PC-9 (cell line): ENCODE results near the gene YEATS2. TPM values are rescaled to one million over a fixed set of nuclear protein-coding genes. Genes with fewer than 3 reads are reported as not detected.

Source experiments
- BruUV-seq: library from RNA; stranded (reverse); fragments of 400-500 nt; replicated peaks from 2 replicates; lab custom pipeline; 2021; lab: Mats Ljungman, UMichigan
- CTCF ChIA-PET: fragments of 300-600 bp; sonication (Branson Sonifier 250); formaldehyde crosslinking; loops from one replicate; lab custom pipeline; 2022; ENCODE audit warnings: antibody characterized with exemption; lab: Charles Lee
- POLR2A ChIA-PET: fragments of 300-600 bp; sonication (Branson Sonifier 250); formaldehyde crosslinking; loops from one replicate; lab custom pipeline; 2022; ENCODE audit warnings: antibody characterized with exemption; ENCODE audit not compliant: unreplicated experiment; lab: Charles Lee
- DNase-seq, 2 experiments: peaks; one replicate each; pipeline versions ENCODE4 v3.0.0 to v3.0.0-alpha.2; 2015 to 2022; ENCODE audit warnings: mixed read lengths in 1 of 2
- H2AFZ ChIP-seq: fragments of 200-600 bp; sonication (generic); 2 replicates; pipeline ENCODE4 v1.8.1; 2017; ENCODE audit warnings: antibody characterized with exemption
- H3F3A ChIP-seq: fragments of 200-600 bp; sonication (generic); 2 replicates; pipeline ENCODE4 v1.8.1; 2017; ENCODE audit warnings: antibody characterized with exemption, mild to moderate bottlenecking, low read depth; ENCODE audit not compliant: insufficient read depth
- H3K27ac ChIP-seq: fragments of 200-600 bp; sonication (generic); 2 replicates; pipeline ENCODE4 v1.6.1; 2016; ENCODE audit warnings: mixed run types
- H3K27me3 ChIP-seq: fragments of 200-600 bp; sonication (generic); 2 replicates; pipeline ENCODE4 v1.6.1; 2016; ENCODE audit warnings: low read depth, mixed run types; ENCODE audit not compliant: insufficient read depth
- H3K36me3 ChIP-seq: fragments of 200-600 bp; sonication (generic); 2 replicates; pipeline ENCODE4 v1.6.1; 2016; ENCODE audit warnings: low read depth, mixed run types
- H3K4me1 ChIP-seq: fragments of 200-600 bp; sonication (generic); replicated peaks from 2 replicates; pipeline ENCODE4 v1.6.1; 2016; ENCODE audit warnings: mixed run types; ENCODE audit not compliant: insufficient read depth
- H3K4me2 ChIP-seq: fragments of 200-600 bp; sonication (generic); 2 replicates; pipeline ENCODE4 v1.6.1; 2017; ENCODE audit warnings: mixed run types
- H3K4me3 ChIP-seq: fragments of 200-600 bp; sonication (generic); 2 replicates; pipeline ENCODE4 v1.6.1; 2016; ENCODE audit warnings: mixed run types
- H3K79me2 ChIP-seq: fragments of 200-600 bp; sonication (generic); 2 replicates; pipeline ENCODE4 v1.6.1; 2017; ENCODE audit warnings: low read depth, mixed run types
- H3K9me2 ChIP-seq: fragments of 200-600 bp; sonication (generic); 2 replicates; pipeline ENCODE4 v1.8.1; 2017; ENCODE audit warnings: mild to moderate bottlenecking; ENCODE audit not compliant: insufficient read depth
- H3K9me3 ChIP-seq: fragments of 200-600 bp; sonication (generic); 2 replicates; pipeline ENCODE4 v1.8.1; 2016; ENCODE audit warnings: low read depth; ENCODE audit not compliant: insufficient read depth
- H4K20me1 ChIP-seq: fragments of 200-600 bp; sonication (generic); 2 replicates; pipeline ENCODE4 v1.8.1; 2017; ENCODE audit not compliant: insufficient read depth
- EZH2 ChIP-seq: fragments of 200-600 bp; sonication (generic); IDR thresholded peaks from 2 replicates; pipeline ENCODE4 v1.8.0; 2017; ENCODE audit warnings: antibody characterized with exemption, low read depth
- intact Hi-C: fragments of 100-400 bp; cut with micrococcal nuclease; formaldehyde crosslinking; loops from one replicate; pipeline ENCODE4 v1.10.0; 2022; ENCODE audit not compliant: unreplicated experiment
- total RNA-seq: library from RNA; stranded (reverse); gene quantifications from 2 replicates; pipeline ENCODE4 v1.2.3, GENCODE V29; 2021
- TF ChIP-seq, protein P1 (sequence below): fragments of 200-600 bp; sonication (generic); conservative IDR thresholded peaks from 2 replicates; pipeline ENCODE4 v1.6.1; 2017; ENCODE audit warnings: mixed run types, antibody characterized with exemption, mild to moderate bottlenecking, moderate library complexity

Gene YEATS2
- total RNA-seq, 1 experiment from 2014 or later, result 37.2 TPM

DNA sequence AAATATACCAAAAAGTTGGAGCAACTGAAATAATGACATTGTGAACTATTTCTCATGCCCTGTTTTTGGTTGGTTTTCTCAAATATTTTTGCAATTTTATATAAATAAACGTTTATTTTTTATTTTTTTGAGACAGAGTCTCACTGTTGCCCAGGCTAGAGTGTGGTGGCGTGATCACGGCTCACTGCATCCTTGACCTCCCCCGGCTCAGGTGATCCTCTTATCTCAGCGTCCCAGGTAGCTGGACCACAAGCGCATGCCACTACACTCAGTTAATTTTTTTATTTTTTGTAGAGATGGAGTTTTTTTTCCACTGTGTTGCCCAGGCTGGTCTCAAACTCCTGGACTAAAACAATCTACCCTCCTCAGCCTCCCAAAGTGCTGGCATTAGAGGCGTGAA is 45.6 kb downstream of the YEATS2 start:
- BruUV-seq, result no TSS peak
- ChIA-PET CTCF (no interaction called here), POLR2A (no interaction called here)
- Histone ChIP-seq H3K9me2 (no peaks in the 10 kb centered on the region), H3K36me3 (peaks cover 10% of the 10 kb centered on the region), H3F3A (no peaks in the 10 kb centered on the region), H2AFZ (no peak overlapping the region), H3K4me2 (no peak overlapping the region), H3K79me2 (no peaks in the 10 kb centered on the region), H3K4me3 (no peak overlapping the region), H3K4me1 (no peaks in the 10 kb centered on the region), H3K27ac (no peak overlapping the region), H4K20me1 (no peaks in the 10 kb centered on the region), H3K27me3 (no peaks in the 10 kb centered on the region), H3K9me3 (no peaks in the 10 kb centered on the region)
- no peak for TF ChIP-seq EZH2
- TF ChIP-seq, protein P1, sequence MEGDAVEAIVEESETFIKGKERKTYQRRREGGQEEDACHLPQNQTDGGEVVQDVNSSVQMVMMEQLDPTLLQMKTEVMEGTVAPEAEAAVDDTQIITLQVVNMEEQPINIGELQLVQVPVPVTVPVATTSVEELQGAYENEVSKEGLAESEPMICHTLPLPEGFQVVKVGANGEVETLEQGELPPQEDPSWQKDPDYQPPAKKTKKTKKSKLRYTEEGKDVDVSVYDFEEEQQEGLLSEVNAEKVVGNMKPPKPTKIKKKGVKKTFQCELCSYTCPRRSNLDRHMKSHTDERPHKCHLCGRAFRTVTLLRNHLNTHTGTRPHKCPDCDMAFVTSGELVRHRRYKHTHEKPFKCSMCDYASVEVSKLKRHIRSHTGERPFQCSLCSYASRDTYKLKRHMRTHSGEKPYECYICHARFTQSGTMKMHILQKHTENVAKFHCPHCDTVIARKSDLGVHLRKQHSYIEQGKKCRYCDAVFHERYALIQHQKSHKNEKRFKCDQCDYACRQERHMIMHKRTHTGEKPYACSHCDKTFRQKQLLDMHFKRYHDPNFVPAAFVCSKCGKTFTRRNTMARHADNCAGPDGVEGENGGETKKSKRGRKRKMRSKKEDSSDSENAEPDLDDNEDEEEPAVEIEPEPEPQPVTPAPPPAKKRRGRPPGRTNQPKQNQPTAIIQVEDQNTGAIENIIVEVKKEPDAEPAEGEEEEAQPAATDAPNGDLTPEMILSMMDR, result no peak
- intact Hi-C loops, result no loop called here
- no peak for DNase-seq

DNA sequence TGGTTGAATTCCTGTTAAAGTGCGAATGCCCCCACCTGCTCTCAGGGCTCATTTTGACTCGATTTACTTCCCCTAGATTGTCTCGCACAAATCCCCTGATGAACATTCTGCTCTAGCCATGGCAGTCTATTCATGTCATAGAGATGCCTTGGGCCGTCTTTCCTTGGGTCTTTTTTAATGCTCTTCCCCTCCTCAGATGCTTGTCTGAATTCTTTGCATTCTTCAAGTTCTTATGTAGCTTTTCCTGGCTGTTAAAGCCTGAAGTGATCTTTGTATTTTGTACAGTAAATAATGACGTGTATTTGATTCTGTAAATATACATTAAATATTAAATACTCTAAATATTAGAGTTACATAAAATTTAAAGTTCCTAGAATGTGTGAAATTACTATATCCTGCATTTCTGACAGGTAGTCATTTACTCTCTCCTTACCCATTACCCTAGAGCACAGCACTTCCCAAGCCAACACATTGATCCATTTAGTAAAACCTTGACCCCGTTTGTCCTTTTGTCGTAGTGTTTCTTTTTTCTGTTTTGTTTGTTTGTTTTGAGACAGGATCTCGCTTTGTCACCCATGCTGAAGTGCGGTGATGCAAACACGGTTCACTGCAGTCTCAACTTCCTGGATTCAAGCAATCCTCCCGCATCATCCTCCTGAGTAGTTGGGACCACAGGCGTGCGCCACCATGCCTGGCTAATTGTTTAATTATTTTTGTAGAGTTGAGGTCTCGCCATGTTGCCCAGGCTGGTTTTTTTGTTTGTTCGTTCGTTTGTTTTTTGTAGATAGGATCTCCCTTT is 47.9 kb downstream of the YEATS2 start:
- no peaks in the 10 kb centered on the region for H3K9me2 ChIP-seq
- BruUV-seq, result no TSS peak

DNA sequence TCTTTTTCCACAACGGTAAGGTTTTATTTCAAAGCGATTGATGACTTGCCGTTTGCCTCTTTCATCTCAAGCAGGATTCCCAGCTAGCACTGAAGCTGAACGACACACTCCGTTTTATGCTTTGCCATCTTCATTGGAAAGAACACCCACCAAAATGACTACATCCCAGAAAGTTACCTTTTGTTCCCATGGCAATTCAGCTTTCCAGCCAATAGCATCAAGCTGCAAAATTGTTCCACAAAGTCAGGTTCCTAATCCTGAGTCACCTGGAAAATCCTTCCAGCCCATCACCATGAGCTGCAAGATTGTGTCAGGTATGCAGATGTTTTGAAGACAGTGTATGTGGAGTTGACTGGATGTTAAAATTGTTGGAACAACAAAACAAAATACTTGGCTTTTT is 56.5 kb downstream of the YEATS2 start:
- no peak for TF ChIP-seq EZH2
- TF ChIP-seq, protein P1, result no peak
- no peak for DNase-seq
- BruUV-seq, result no TSS peak
- no peak overlapping the region for H3K4me3 ChIP-seq
- H3K9me3 ChIP-seq, result no peaks in the 10 kb centered on the region
- intact Hi-C loops, result no loop called here
- no peaks in the 10 kb centered on the region for H3K27me3 ChIP-seq
- ChIA-PET POLR2A (interaction anchor here (0.6 to 0.7 kb wide), 2 partner anchors 140 to 323 kb away, joined by 3 to 4 read pairs; no protein-coding TSS in a partner anchor), CTCF (no interaction called here)
- H3K36me3 ChIP-seq, result peaks cover 30% of the 10 kb centered on the region
- H4K20me1 ChIP-seq, result no peaks in the 10 kb centered on the region
- no peaks in the 10 kb centered on the region for H3K79me2 ChIP-seq
- H3K4me2 ChIP-seq, result no peak overlapping the region
- no peak overlapping the region for H3K27ac ChIP-seq
- H2AFZ ChIP-seq, result no peak overlapping the region
- H3F3A ChIP-seq, result peaks cover 5% of the 10 kb centered on the region; the same call in 1 of the 2 replicates
- H3K4me1 ChIP-seq, result no peaks in the 10 kb centered on the region
- no peaks in the 10 kb centered on the region for H3K9me2 ChIP-seq

More for the DNA sequence above, 47.9 kb downstream of the YEATS2 start:
- Histone ChIP-seq H3K27ac (no peak overlapping the region), H3K4me3 (no peak overlapping the region), H3K4me1 (no peaks in the 10 kb centered on the region), H2AFZ (no peak overlapping the region), H3F3A (no peaks in the 10 kb centered on the region), H3K4me2 (no peak overlapping the region), H4K20me1 (no peaks in the 10 kb centered on the region), H3K9me3 (no peaks in the 10 kb centered on the region), H3K79me2 (no peaks in the 10 kb centered on the region), H3K27me3 (no peaks in the 10 kb centered on the region), H3K36me3 (peaks cover 10% of the 10 kb centered on the region)
- no peak for TF ChIP-seq EZH2
- TF ChIP-seq, protein P1, result no peak
- POLR2A ChIA-PET, result no interaction called here
- no peak for DNase-seq
- CTCF ChIA-PET, result no interaction called here
- intact Hi-C loops, result no loop called here
